Left hindlimb (tissue), 1 donor: ENCODE measurements around the gene ITGA2B.
"Not testable (repeated sequence)": the region's sequence is repeated elsewhere in the genome, so short reads cannot be mapped to it uniquely, and the experiment has no call there.

Experiments
- DNase-seq: peaks from one replicate; pipeline ENCODE4 v3.0.0-alpha.2; 2018

Gene ITGA2B

GRCh38 chr17:44351961-44352827, 37.3 kb downstream of the ITGA2B start:
- DNase-seq: no peak

GRCh38 chr17:44351464-44351863, 38.0 kb downstream of the ITGA2B start:
- DNase-seq: no peak

- DNase-seq: no peak
These were observed 38.7 kb downstream of the ITGA2B start for GRCh38 chr17:44350733-44351226.

- no peak for DNase-seq
These were observed 39.8 kb downstream of the ITGA2B start for GRCh38 chr17:44349553-44350070.

GRCh38 chr17:44348988-44349364, 40.5 kb downstream of the ITGA2B start:
- no peak for DNase-seq

- DNase-seq: no peak
These were observed 41.0 kb downstream of the ITGA2B start for GRCh38 chr17:44348234-44348987.

GRCh38 chr17:44347206-44348055, 42.0 kb downstream of the ITGA2B start:
- not testable (repeated sequence) for DNase-seq

- DNase-seq: no peak
These were observed 43.2 kb downstream of the ITGA2B start for GRCh38 chr17:44346064-44346844.

GRCh38 chr17:44345454-44346026, 43.9 kb downstream of the ITGA2B start:
- DNase-seq: no peak

- DNase-seq: peak; percentile 97
These were observed 44.5 kb downstream of the ITGA2B start, which contains the start of gene GRN for GRCh38 chr17:44344939-44345453. GRN (plus strand) TSS chr17:44345302; CDS start chr17:44349165, 3,863 bp downstream.

- no peak for DNase-seq
These were observed 45.8 kb downstream of the ITGA2B start for GRCh38 chr17:44343510-44344209.

GRCh38 chr17:44340553-44340952, 48.9 kb downstream of the ITGA2B start:
- not testable (repeated sequence) for DNase-seq

GRCh38 chr17:44338702-44339101, 50.7 kb downstream of the ITGA2B start:
- DNase-seq: no peak

- no peak for DNase-seq
These were observed 53.5 kb downstream of the ITGA2B start for GRCh38 chr17:44335968-44336367.

GRCh38 chr17:44335564-44335963, 53.9 kb downstream of the ITGA2B start:
- DNase-seq: no peak

- no peak for DNase-seq
These were observed 54.7 kb downstream of the ITGA2B start for GRCh38 chr17:44334727-44335126.

- no peak for DNase-seq
These were observed 55.1 kb downstream of the ITGA2B start for GRCh38 chr17:44334315-44334714.

GRCh38 chr17:44333371-44333770, 56.1 kb downstream of the ITGA2B start:
- DNase-seq: no peak

- no peak for DNase-seq
These were observed 58.1 kb downstream of the ITGA2B start for GRCh38 chr17:44331249-44331760.

GRCh38 chr17:44330263-44330662, 59.2 kb downstream of the ITGA2B start:
- DNase-seq: not testable (repeated sequence)
